ENCODE results near the gene EML4. TPM values are rescaled to one million over a fixed set of nuclear protein-coding genes. Genes with fewer than 3 reads are reported as not detected.
"Not testable (repeated sequence)": the region's sequence is repeated elsewhere in the genome, so short reads cannot be mapped to it uniquely, and the experiment has no call there.

EML4 gene
- total RNA-seq, 1 donor from 2014 or later = 30.3 TPM

DNA sequence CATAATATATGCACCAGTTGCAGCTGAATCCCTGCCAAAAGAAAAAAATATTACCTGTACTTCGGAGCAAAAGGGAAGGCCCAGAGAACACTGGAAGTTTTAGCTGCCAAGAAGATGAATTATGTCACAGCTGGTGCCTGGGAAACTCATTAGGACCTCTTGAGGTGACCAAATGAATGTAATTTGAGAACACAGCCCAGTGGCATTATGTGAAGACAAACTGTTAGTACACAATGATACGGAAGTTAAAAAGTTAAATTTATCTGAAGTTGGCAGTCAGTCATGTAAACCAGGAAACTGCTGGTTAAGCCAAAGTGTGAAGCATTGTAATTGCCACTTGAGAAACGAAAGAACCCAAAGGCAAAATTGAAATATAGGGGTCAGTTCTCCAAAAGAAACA, 80.7 kb downstream of the EML4 start:
- DNase-seq (ENCODE audit: extremely low read depth, low read depth, low spot score) = peak; percentile 31

DNA sequence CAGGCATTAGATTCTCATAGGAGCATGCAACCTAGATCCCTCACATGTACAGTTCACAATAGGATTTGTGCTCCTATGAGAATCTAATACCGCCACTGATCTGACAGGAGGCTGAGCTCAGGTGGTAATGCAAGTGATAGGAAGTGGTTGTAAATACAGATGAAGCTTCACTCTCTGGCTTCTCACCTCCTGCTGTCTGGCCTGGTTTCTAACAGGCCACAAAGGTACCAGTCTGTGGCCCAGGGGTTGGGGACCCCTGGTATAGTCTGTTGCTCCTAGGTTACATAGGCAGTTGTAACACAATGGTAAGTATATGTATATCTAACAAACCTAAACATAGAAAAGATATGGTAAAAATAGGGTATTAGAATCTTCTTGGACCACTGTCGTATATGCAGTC, 81.8 kb downstream of the EML4 start:
- DNase-seq (ENCODE audit: extremely low read depth, low read depth, low spot score) = no peak

DNA sequence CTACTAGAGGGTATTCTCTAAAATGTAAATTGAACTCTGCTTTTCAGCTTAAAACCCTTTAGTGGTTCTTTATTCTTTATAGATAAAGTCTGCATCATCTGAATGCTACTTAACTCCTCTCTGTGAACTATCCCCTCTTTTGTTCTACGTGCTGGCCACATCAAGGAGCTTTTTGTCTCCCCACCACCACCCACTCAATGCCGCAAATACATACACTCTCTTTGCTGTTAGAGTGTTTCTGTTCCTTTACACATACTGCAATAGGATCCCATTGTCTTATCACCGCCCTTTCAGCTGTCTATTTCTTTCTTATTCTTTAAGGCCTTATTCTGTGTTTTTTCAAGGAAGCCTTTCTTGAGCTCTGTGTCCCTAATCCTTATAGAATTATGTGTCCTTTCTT, 83.3 kb downstream of the EML4 start:
- DNase-seq (ENCODE audit: extremely low read depth, low read depth, low spot score) = no peak

DNA sequence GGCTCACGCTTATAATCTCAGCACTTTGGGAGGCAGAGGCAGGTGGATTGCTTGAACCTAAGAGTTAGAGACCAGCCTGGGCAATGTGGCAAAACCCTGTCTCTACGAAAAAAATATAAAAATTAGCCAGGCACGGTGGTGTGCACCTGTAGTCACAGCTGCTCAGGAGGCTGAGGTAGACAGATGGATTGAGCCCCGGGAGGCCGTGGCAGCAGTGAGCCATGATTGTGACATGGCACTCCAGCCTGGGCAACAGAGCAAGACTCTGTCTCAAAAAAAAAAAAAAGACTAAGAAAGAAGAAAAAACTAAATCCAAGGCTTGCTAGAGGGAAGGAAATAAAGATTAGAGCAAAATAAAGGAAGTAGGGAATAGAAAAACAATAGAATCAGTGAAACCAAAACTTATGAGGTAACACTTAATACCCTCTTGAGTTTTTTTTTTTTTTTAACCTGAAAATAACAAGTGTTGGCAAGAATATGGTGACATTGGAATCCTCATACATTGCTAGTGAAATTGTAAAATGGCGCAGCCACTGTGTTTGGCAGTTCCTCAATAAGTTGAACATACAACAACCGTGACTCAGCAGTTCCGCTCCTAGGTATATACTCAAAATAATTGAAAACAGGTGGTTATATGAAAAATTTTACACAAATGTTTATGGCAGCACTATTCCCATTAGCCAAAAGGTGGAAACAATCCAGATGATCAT, 85.2 kb downstream of the EML4 start:
- DNase-seq (ENCODE audit: extremely low read depth, low read depth, low spot score) = no peak

DNA sequence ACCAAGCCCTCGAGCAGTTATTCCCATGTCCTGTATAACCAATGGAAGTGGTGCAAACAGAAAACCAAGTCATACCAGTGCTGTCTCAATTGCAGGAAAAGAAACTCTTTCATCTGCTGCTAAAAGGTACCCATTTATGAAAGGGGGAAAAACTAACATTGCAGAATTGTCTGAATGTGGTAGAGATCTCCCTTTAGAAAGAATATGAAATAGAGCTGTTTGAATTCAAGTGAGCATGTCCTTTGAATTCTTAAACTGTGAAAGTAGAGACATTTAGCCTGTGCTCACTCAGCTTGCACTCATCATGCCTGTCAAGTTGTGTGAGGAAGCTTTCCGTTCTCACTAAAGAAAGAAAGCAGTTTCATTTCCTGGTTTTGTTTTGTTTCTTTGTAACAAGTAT, 87.4 kb downstream of the EML4 start:
- DNase-seq (ENCODE audit: extremely low read depth, low read depth, low spot score) = no peak

DNA sequence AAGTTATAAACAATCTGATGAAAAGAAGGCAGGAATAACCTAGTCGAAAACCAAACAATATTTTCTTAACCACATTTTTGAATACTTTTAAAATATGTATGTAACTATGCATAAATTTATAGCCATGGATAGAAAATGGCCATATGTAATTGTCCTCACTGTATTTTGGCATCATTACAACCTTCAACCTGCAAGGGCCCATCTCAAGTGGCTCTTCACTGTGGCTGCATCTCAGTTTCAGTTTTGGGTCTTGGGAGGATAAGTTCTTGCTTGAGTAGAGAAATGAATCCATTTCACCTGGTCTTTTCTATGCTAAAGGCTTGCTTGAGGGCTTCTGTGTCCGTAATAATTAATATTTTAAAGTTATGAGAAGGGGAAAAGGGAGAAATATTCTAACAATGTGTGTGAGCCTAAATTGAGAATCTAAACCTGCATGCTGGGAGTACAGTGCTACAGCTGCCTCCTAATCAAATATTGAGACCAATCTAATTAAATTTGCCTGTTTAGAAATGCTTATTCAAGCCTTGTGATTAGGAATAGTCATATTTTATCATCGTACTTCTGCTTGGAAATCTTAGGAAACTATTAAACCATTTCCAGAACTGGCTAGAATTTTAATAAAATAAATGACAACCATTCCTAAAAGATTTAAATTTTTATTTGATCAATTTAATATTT, 92.5 kb downstream of the EML4 start:
- no peak for DNase-seq (ENCODE audit: extremely low read depth, low read depth, low spot score)

DNA sequence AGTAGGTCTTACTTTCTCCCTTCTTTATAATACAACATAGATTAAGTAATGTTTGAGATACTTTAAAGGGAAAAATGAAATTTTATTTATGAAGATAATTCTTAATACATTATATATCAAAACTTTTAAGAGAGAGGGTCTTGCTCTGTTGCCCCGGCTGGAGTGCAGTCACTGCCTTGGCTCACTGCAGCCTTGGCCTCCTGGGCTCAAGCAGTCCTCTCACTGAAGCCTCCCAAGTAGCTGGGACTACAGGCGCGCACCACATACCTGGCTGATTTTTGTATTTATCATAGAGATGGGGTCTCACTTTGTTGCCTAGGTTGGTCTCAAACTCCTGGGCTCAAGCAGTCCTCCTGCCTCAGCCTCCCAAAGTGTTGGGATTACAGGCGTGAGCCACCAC, 97.1 kb downstream of the EML4 start:
- DNase-seq (ENCODE audit: extremely low read depth, low read depth, low spot score) = no peak

DNA sequence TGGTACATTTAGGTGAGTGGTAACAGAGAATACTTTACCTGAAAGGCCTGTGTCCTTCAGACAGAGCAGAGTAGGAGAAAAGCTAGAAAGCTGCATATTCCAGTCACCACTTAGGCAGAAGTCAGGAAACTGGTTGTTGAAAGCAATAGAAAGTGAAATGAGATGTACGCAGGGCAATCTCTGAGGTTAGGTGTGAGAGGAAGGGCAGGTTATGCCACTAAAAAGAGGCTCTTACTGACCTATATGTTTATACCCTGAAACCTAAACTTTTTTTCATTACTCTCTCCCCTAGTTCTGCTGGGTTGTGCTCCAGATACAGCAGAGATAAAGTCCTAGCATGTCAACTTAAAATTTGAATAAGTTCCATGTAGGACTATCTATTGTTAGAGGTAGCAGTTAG, 98.4 kb downstream of the EML4 start:
- no peak for DNase-seq (ENCODE audit: extremely low read depth, low read depth, low spot score)

DNA sequence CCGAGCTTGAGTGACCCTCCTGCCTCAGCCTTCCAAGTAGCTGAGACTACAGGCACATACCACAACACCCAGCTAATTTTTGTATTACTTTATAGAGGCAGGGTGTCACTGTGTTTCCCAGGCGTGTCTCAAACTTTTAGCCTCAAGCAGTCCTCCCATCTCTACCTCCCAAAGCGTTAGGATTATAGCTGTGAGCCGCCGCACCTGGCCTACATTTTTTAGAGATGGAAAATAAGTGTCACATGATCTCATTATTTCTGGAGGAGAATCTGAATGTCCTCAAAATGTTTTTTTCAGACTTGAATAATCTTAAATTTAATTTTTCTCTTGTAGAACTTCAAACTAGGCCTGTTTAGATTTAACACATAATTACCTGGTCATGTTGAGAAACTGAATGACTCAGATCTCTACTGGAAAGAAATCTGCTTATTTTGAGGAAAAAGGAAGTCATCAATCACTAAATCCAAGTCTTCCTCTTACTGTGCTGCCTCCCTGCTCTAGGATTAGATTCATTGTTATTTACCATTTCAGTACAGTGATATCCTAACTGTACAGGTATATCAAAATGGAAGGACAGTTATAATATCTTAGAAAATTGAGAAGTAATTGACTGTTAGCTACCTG, 99.5 kb downstream of the EML4 start:
- DNase-seq (ENCODE audit: extremely low read depth, low read depth, low spot score) = no peak

DNA sequence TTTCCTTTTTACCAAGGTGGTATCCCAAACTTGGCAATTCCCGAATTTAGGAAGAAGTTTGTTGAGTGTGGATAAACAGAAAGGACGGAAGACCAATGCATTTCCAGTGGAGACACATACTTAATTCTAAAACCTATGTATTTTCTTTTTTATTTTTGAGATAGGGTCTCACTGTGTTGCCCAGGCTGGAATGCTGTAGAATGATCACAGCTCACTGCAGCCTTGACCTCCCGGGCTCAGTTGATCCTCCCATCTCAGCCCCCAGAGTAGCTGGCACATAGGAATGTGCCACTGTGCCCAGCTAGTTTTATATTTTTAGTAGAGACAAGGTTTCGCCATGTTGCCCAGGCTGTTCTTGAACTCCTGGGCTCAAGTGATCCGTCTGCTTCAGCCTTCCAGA, 101.6 kb downstream of the EML4 start:
- no peak for DNase-seq (ENCODE audit: extremely low read depth, low read depth, low spot score)

DNA sequence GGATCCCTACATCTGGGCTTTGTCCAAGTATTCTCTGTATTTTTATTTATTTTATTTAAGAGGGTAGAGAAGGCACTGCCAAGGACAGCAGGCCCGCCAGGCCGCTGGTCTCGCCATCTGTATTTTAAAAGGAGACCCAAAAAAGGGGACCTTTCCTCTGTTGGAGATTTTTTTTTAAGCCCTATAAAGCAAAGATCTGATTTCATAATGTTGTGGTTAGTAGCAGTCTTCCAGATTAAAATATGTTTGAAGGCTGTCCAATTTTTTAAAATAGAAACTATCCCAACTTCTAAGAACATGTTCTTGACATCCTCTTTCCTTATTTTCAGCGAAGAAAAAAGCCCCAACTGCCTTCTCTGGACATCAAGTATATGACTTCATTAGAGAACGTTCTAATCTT, 102.1 kb downstream of the EML4 start:
- not testable (repeated sequence) for DNase-seq (ENCODE audit: extremely low read depth, low read depth, low spot score)

DNA sequence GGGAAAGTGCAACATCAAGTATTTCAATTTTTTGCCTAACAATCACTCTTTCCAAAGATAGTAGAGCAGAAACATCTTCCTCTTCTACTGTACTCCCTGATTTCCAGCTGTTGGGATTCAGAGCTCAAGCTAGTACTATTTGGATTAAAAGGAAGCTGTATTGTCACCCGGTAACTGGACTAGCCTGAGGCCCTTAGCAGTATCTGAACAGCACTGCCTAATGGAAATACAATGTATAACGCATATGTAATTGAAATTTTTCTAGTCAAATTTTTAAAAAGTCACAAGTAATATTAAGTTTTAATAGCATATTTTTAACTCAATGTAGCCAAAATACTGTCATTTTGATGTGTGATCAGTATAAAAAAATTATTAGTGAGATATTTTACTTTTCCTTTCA, 105.7 kb downstream of the EML4 start:
- no peak for DNase-seq (ENCODE audit: extremely low read depth, low read depth, low spot score)

DNA sequence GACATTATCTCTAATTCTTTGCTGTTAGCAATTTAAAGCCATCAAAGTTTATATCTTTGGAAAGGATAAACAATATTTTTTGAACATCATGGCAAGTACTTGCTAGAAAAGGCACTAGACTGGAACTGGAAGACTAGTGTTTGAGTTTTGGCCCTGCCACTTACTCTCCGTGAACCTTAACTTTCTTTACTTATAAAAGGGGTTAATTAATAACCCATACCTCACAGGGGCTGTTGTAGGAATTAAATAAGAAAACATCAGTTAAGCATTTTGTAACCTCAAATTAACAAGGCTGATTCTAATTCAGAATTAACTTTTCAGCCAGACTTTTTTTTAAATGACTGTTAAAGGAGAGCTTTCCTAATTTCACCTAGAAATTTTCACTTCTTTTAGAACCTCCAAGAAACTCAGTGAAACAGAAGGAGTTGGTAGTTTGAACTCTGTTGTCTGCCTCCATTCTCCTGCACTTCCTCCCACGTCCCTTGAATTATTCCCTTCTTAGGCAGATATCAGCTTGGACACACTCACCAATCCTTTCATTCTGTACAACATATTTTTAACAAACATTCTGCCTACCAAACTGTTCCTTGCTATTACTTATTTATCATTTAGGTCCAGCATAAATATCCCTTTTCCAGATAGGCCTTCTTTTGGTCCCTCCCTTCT, 112.4 kb downstream of the EML4 start:
- no peak for DNase-seq (ENCODE audit: extremely low read depth, low read depth, low spot score)

DNA sequence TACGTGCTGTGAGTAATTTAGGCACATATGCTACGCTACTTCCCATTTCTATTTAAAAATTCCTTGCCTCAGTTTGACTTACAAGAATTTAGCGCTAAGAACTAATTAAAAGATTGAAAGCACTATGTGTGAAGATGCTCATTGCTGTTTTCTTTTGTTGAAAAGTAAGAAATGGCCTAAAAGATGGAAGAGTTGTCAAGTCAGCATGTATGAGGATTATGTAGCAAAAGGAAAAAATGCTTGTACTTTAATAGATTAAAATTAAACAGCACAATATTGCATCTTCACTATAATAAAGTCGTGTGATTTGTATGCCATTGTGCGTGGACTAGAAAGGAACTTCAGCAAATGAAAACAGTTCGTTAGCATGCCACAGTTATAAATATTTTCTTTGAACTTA, 114.9 kb downstream of the EML4 start:
- DNase-seq (ENCODE audit: extremely low read depth, low read depth, low spot score) = no peak

DNA sequence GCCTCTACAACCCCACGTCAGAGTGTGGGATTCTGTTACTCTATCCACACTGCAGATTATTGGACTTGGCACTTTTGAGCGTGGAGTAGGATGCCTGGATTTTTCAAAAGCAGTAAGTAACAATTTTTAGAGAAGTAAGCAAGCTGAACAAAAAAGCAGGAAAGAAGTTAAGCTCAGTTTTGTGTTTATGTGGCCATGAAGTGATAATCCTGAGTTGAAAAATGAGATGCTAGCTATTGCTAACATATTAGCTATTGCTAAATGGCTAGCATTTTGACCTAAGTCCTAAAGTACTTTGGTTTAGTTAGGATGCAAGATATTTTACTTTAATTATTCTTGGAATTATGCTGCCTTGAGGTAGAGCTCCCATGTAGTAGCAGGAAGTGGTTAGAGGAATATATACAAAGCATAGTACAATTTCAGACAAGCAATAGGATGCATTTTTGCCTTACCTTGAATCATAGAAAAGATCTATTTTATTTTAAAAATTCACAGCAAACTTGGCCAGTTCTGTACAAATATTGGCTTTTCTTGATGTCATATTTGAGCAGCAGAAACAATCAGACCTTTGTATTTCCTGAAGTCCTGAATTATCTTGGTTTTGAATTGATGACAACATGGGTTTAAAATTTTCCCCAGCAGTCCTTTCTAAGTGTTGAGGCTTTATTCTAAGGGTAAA, 117.3 kb downstream of the EML4 start:
- no peak for DNase-seq (ENCODE audit: extremely low read depth, low read depth, low spot score)

DNA sequence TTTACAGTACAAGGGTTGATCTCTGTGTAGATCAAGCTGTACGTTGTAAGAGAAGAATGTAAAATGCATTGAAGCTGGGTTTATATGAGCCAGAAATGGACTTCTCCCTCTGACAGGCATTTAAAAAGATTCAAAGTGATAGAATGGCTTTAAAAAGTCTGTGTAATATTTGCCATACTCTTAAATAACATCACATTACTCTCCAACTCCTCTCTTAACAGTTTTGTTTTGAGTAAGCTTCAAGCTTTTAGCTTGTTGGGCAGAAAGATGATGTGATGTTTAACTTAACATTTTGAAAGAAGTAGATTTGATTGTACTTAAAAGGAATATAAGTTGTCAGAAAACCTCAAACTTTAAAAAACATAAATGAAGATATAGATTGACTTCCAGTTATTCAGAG, 119.7 kb downstream of the EML4 start:
- DNase-seq (ENCODE audit: extremely low read depth, low read depth, low spot score) = no peak

DNA sequence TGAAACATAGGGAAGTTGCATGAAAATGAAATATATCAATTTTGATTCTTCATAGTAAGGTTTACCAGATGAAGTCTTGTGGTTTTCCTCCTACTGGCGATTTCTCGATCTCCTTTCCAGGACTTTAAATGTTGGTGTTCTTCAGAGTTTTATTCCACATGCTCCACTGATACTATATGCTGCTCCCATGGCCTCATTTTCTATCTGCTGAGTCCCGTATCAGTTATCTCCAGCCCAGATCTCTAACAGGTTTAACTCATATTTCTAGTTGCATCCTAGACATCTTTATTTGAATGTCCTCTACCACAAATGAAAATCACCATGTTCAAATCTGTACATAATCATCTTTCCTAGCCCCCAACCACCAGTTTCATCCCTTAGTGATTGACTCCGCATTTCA, 120.1 kb downstream of the EML4 start:
- DNase-seq (ENCODE audit: extremely low read depth, low read depth, low spot score) = no peak

DNA sequence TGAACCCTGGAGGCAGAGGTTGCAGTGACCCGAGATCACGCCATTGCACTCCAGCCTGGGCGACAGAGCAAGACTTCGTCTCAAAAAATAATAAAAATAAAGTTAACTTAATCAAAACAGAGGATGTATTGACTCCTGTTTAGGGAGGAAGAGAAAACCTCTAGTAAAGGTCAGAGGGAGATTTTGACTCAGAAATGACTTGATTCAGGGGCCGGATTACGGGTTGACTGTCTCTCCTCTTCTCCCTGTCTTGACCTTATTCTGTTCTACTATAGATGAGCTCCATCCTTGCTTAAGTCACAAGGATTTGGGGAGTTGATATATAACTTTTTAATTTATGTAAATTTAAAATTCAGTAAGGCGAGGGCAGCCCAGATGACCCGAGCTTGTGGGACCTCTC, 120.9 kb downstream of the EML4 start:
- no peak for DNase-seq (ENCODE audit: extremely low read depth, low read depth, low spot score)

DNA sequence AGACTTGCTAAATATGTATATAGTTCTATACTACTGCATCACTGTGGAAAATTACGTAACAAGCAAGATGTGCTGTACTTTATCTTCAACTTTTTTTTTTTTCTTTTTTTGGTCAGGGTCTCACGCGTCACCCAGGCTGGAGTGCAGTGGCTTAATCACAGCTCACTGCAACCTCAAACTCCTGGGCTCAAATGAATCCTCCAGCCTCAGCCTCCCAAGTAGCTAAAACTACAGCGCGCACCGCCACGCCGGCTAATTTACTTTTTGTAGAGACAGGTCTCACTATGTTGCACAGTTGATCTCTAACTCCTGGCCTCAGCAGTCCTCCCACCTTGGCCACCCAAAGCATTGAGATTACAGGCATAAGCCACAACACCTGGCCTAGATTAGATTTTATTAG, 123.9 kb downstream of the EML4 start:
- DNase-seq (ENCODE audit: extremely low read depth, low read depth, low spot score) = no peak

DNA sequence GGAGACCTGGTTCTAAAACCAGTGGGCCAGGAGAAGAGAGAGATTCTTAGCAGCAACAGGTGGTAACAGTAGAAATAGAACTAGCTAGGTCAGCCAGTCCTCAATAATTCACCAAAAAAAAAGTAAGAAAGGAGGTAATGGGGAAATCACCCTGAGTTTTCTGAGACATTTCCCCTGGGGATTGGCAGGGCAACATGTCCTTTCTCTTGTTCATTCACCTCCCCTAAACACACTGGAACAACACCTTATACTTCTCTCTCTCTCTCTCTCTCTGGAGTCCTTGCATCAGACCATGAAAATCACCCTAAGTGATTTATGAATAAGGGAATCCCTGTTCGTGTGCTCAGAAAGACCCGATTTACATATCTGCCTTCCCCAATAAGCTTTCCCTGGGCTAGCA, 127.1 kb downstream of the EML4 start:
- DNase-seq (ENCODE audit: extremely low read depth, low read depth, low spot score) = no peak

DNA sequence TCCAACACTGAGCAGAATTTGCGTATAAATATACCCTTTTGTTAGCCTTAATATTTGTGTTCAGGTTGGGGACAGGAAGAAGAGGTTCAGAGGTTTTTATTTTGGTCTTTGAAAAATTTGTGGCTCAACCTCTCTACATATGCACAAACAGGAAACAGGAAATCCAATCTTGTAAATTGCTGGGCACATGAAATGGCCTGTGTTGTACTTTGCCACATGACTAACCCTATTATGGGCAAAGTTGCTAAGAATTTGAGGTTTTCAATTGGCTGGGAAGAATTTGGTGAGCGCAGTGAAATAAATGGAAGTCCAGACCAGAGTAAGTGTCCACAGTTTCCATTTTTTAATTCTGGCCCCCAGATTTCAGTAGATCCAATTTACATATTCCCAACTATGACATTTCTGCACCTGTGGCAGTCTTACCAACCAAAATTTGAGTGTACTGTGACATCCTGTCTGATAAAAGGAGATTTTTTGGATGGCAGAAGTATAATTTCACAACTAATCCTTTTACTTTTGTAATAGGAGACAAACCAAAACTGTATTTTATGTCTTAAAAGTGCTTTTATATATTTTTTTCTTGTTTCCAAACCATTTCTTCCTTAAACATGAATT, 128.3 kb downstream of the EML4 start:
- no peak for DNase-seq (ENCODE audit: extremely low read depth, low read depth, low spot score)

All from glomerular endothelial cell (primary cell).